Brain microvascular endothelial cell (primary cell): ENCODE results near the gene SOX2.

Experiments
- DNase-seq: peaks from one replicate; pipeline ENCODE4 v3.0.0-alpha.2; 2020
- H3K27ac ChIP-seq: fragments of 250-450 bp; sonication (Bioruptor Pico); 2 replicates; pipeline ENCODE4 v1.5.1; 2020; ENCODE audit warnings: mild to moderate bottlenecking, moderate library complexity
- H3K27me3 ChIP-seq: fragments of 250-450 bp; sonication (Bioruptor Pico); replicated peaks from 2 replicates; pipeline ENCODE4 v1.5.1; 2020; ENCODE audit warnings: mild to moderate bottlenecking
- H3K36me3 ChIP-seq: fragments of 250-450 bp; sonication (Bioruptor Pico); replicated peaks from 2 replicates; pipeline ENCODE4 v1.5.1; 2020; ENCODE audit warnings: mild to moderate bottlenecking
- H3K4me3 ChIP-seq: 2 replicates; pipeline ENCODE4 v1.5.1; 2011; ENCODE audit warnings: low read depth, mild to moderate bottlenecking, control low read depth, low read length, moderate library complexity
- in situ Hi-C: cut with HindIII; loops from 2 replicates; pipeline ENCODE4 v1.10.0; 2017; ENCODE audit warnings: low sequenced_read_pairs, low pct_ligation_motif_present
- TF ChIP-seq, protein P1 (sequence below): IDR thresholded peaks from 2 replicates; pipeline ENCODE4 v1.5.1; 2011; ENCODE audit warnings: low read depth, mild to moderate bottlenecking, moderate library complexity, low read length, control low read depth, inconsistent platforms; ENCODE audit errors: missing control alignments

Gene SOX2

DNA sequence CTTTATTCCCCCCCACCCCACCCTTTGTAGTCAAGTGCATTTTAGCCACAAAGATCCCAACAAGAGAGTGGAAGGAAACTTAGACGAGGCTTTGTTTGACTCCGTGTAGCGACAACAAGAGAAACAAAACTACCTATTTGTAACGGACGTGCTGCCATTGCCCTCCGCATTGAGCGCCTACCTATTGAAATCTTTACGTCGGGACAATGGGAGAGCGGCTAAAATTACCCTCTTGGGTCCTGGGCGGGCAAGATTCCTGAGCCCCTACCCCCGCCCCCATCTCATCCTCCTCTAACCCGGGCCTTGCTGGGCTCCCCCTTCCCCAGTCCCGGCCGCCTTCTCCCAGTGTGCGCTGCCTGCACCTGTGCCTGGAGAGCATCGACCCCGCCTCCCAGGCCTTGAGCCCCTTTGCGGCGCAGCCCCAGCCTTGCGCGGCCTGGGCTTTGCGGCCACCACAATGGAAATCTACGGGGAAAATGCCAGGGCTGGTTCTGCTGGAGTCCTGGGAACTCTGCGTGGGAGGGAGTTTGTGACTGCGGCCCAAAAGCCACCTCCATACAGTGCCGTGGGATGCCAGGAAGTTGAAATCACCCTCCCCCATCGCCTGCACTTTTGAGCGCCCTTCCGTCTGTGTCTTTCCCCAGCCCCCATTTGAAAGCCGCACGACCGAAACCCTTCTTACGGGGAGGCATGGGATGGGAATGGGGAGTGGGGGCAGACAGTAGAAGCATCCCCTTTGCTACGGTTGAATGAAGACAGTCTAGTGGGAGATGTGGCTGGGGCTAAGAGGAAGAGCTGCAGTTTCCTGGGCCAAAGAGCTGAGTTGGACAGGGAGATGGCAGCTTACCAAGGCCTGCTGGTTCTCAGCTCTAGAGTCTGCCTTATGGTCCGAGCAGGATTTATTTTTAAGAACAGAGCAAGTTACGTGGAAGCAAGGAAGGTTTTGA is 1.1 kb upstream of the SOX2 start:
- Histone ChIP-seq H3K4me3 (peak overlapping the region; percentile 29), H3K36me3 (no peaks in the 10 kb centered on the region), H3K27me3 (peaks cover 58% of the 10 kb centered on the region), H3K27ac (no peak overlapping the region)
- no peak for DNase-seq
- TF ChIP-seq, protein P1, sequence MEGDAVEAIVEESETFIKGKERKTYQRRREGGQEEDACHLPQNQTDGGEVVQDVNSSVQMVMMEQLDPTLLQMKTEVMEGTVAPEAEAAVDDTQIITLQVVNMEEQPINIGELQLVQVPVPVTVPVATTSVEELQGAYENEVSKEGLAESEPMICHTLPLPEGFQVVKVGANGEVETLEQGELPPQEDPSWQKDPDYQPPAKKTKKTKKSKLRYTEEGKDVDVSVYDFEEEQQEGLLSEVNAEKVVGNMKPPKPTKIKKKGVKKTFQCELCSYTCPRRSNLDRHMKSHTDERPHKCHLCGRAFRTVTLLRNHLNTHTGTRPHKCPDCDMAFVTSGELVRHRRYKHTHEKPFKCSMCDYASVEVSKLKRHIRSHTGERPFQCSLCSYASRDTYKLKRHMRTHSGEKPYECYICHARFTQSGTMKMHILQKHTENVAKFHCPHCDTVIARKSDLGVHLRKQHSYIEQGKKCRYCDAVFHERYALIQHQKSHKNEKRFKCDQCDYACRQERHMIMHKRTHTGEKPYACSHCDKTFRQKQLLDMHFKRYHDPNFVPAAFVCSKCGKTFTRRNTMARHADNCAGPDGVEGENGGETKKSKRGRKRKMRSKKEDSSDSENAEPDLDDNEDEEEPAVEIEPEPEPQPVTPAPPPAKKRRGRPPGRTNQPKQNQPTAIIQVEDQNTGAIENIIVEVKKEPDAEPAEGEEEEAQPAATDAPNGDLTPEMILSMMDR, result no peak
- in situ Hi-C loops, result loop anchor here (25.0 kb wide), 1 partner anchor 552 kb away; no protein-coding TSS in a partner anchor

DNA sequence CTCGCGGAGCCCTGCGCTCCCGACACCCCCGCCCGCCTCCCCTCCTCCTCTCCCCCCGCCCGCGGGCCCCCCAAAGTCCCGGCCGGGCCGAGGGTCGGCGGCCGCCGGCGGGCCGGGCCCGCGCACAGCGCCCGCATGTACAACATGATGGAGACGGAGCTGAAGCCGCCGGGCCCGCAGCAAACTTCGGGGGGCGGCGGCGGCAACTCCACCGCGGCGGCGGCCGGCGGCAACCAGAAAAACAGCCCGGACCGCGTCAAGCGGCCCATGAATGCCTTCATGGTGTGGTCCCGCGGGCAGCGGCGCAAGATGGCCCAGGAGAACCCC is 464 bp downstream of the SOX2 start:
- DNase-seq, result no peak
- Histone ChIP-seq H3K27ac (no peak overlapping the region), H3K4me3 (peak overlapping the region; percentile 48), H3K36me3 (no peaks in the 10 kb centered on the region), H3K27me3 (peaks cover 64% of the 10 kb centered on the region)
- TF ChIP-seq, protein P1, result no peak
- in situ Hi-C loops, result loop anchor here (25.0 kb wide), 1 partner anchor 550 kb away; no protein-coding TSS in a partner anchor

DNA sequence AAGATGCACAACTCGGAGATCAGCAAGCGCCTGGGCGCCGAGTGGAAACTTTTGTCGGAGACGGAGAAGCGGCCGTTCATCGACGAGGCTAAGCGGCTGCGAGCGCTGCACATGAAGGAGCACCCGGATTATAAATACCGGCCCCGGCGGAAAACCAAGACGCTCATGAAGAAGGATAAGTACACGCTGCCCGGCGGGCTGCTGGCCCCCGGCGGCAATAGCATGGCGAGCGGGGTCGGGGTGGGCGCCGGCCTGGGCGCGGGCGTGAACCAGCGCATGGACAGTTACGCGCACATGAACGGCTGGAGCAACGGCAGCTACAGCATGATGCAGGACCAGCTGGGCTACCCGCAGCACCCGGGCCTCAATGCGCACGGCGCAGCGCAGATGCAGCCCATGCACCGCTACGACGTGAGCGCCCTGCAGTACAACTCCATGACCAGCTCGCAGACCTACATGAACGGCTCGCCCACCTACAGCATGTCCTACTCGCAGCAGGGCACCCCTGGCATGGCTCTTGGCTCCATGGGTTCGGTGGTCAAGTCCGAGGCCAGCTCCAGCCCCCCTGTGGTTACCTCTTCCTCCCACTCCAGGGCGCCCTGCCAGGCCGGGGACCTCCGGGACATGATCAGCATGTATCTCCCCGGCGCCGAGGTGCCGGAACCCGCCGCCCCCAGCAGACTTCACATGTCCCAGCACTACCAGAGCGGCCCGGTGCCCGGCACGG is 991 bp downstream of the SOX2 start:
- H3K4me3 ChIP-seq, result peak overlapping the region; percentile 48
- H3K27ac ChIP-seq, result no peak overlapping the region
- TF ChIP-seq, protein P1, result no peak
- no peaks in the 10 kb centered on the region for H3K36me3 ChIP-seq
- H3K27me3 ChIP-seq, result peaks cover 68% of the 10 kb centered on the region
- no peak for DNase-seq
- in situ Hi-C loops, result loop anchor here (25.0 kb wide), 1 partner anchor 550 kb away; no protein-coding TSS in a partner anchor

DNA sequence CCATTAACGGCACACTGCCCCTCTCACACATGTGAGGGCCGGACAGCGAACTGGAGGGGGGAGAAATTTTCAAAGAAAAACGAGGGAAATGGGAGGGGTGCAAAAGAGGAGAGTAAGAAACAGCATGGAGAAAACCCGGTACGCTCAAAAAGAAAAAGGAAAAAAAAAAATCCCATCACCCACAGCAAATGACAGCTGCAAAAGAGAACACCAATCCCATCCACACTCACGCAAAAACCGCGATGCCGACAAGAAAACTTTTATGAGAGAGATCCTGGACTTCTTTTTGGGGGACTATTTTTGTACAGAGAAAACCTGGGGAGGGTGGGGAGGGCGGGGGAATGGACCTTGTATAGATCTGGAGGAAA is 1.5 kb downstream of the SOX2 start:
- Histone ChIP-seq H3K4me3 (peak overlapping the region; percentile 48), H3K27ac (no peak overlapping the region), H3K36me3 (no peaks in the 10 kb centered on the region), H3K27me3 (peaks cover 68% of the 10 kb centered on the region)
- in situ Hi-C loops, result loop anchor here (25.0 kb wide), 1 partner anchor 549 kb away; no protein-coding TSS in a partner anchor
- DNase-seq, result no peak
- TF ChIP-seq, protein P1, result no peak

DNA sequence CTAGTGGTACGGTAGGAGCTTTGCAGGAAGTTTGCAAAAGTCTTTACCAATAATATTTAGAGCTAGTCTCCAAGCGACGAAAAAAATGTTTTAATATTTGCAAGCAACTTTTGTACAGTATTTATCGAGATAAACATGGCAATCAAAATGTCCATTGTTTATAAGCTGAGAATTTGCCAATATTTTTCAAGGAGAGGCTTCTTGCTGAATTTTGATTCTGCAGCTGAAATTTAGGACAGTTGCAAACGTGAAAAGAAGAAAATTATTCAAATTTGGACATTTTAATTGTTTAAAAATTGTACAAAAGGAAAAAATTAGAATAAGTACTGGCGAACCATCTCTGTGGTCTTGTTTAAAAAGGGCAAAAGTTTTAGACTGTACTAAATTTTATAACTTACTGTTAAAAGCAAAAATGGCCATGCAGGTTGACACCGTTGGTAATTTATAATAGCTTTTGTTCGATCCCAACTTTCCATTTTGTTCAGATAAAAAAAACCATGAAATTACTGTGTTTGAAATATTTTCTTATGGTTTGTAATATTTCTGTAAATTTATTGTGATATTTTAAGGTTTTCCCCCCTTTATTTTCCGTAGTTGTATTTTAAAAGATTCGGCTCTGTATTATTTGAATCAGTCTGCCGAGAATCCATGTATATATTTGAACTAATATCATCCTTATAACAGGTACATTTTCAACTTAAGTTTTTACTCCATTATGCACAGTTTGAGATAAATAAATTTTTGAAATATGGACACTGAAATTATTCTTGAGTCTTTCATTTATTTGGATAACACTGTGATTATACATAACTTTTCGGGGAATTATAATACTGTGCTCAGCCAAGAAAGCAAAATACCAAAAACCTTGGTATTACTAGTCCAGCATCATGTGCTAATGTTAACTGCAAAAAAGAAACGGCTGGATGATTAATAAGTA is 2.2 kb downstream of the SOX2 start:
- no peak overlapping the region for H3K27ac ChIP-seq
- H3K36me3 ChIP-seq, result no peaks in the 10 kb centered on the region
- in situ Hi-C loops, result loop anchor here (25.0 kb wide), 1 partner anchor 548 kb away; no protein-coding TSS in a partner anchor
- TF ChIP-seq, protein P1, result no peak
- no peak for DNase-seq
- H3K27me3 ChIP-seq, result peaks cover 71% of the 10 kb centered on the region
- no peak overlapping the region for H3K4me3 ChIP-seq
